GM23338 (cell line): ENCODE data around the gene MPRIP. TPM values are rescaled to one million over a fixed set of nuclear protein-coding genes. Genes with fewer than 3 reads are reported as not detected.

Experiments used
- ATAC-seq: fragments of 200-7000 bp; cut with Tn5 transposase; 3 replicates; pipeline ENCODE4 v1.9.1; 2020
- DNase-seq: peaks from one replicate; pipeline ENCODE4 v3.0.0-alpha.2; 2015; ENCODE audit warnings: low spot score
- H2AFZ ChIP-seq: fragments of 200-600 bp; sonication (generic); 2 replicates; pipeline ENCODE4 v1.8.0; 2016; ENCODE audit warnings: antibody characterized with exemption, mild to moderate bottlenecking, moderate library complexity
- H3F3A ChIP-seq: fragments of 200-600 bp; sonication (generic); replicated peaks from 2 replicates; pipeline ENCODE4 v1.8.0; 2017; ENCODE audit warnings: antibody characterized with exemption, mixed run types, low read depth
- H3K27ac ChIP-seq: fragments of 200-600 bp; sonication (generic); 2 replicates; pipeline ENCODE4 v1.6.1; 2016; ENCODE audit warnings: low read depth
- H3K27me3 ChIP-seq: fragments of 200-600 bp; sonication (generic); 2 replicates; pipeline ENCODE4 v1.8.0; 2016; ENCODE audit warnings: mild to moderate bottlenecking, mixed run types, moderate library complexity; ENCODE audit not compliant: insufficient read depth
- H3K36me3 ChIP-seq: fragments of 200-600 bp; sonication (generic); 2 replicates; pipeline ENCODE4 v1.8.0; 2016; ENCODE audit warnings: mild to moderate bottlenecking; ENCODE audit not compliant: insufficient read depth
- H3K4me1 ChIP-seq: fragments of 200-600 bp; sonication (generic); 2 replicates; pipeline ENCODE4 v1.8.0; 2016; ENCODE audit warnings: mild to moderate bottlenecking, moderate library complexity; ENCODE audit not compliant: insufficient read depth
- H3K4me2 ChIP-seq: fragments of 200-600 bp; sonication (generic); 2 replicates; pipeline ENCODE4 v1.7.1; 2017; ENCODE audit warnings: mixed run types
- H3K4me3 ChIP-seq: fragments of 200-600 bp; sonication (generic); 2 replicates; pipeline ENCODE4 v1.6.1; 2016; ENCODE audit warnings: mixed run types
- H3K79me2 ChIP-seq: fragments of 200-600 bp; sonication (generic); replicated peaks from 2 replicates; pipeline ENCODE4 v1.8.0; 2017; ENCODE audit warnings: mild to moderate bottlenecking; ENCODE audit not compliant: insufficient read depth
- H3K9me2 ChIP-seq: fragments of 200-600 bp; sonication (generic); 2 replicates; pipeline ENCODE4 v1.8.0; 2017; ENCODE audit not compliant: insufficient read depth
- H4K20me1 ChIP-seq: fragments of 200-600 bp; sonication (generic); replicated peaks from 2 replicates; pipeline ENCODE4 v1.8.0; 2017; ENCODE audit warnings: mild to moderate bottlenecking; ENCODE audit not compliant: insufficient read depth
- H3K27ac Mint-ChIP-seq: 2 replicates; pipeline ENCODE4 v1.8.0; 2020; ENCODE audit warnings: inconsistent platforms, mild to moderate bottlenecking, moderate library complexity, mixed read lengths
- H3K27me3 Mint-ChIP-seq: 3 replicates; pipeline ENCODE4 v1.8.0; 2022; ENCODE audit warnings: low read depth, mild to moderate bottlenecking, moderate library complexity, mixed read lengths, inconsistent platforms; ENCODE audit not compliant: insufficient read depth, poor library complexity
- H3K36me3 Mint-ChIP-seq: 3 replicates; pipeline ENCODE4 v1.8.0; 2021; ENCODE audit warnings: low read depth, mild to moderate bottlenecking, inconsistent platforms, moderate library complexity, mixed read lengths
- H3K4me1 Mint-ChIP-seq: 3 replicates; pipeline ENCODE4 v1.8.0; 2020; ENCODE audit warnings: mild to moderate bottlenecking, inconsistent platforms, mixed read lengths
- H3K4me3 Mint-ChIP-seq: 3 replicates; pipeline ENCODE4 v1.8.0; 2021; ENCODE audit warnings: moderate library complexity, mild to moderate bottlenecking, inconsistent platforms, mixed read lengths
- H3K9me3 Mint-ChIP-seq: 3 replicates; pipeline ENCODE4 v1.8.0; 2020; ENCODE audit warnings: moderate library complexity, mild to moderate bottlenecking, inconsistent platforms, mixed read lengths
- CREB1 ChIP-seq: fragments of 250-450 bp; sonication (Bioruptor Pico); IDR thresholded peaks from 2 replicates; pipeline ENCODE4 v1.5.0; 2020; ENCODE audit warnings: low read depth, mild to moderate bottlenecking, moderate library complexity
- EZH2 ChIP-seq: fragments of 200-600 bp; sonication (generic); IDR thresholded peaks from one replicate; pipeline ENCODE4 v1.8.0; 2017; ENCODE audit warnings: antibody characterized with exemption, mild to moderate bottlenecking, low read depth; ENCODE audit not compliant: unreplicated experiment
- JUNB ChIP-seq: IDR thresholded peaks from one replicate; pipeline ENCODE4 v1.6.1; 2016; ENCODE audit warnings: antibody characterized with exemption; ENCODE audit not compliant: unreplicated experiment
- NANOG ChIP-seq: IDR thresholded peaks from 2 replicates; pipeline ENCODE4 v1.6.1; 2016; ENCODE audit warnings: antibody characterized with exemption, borderline replicate concordance
- POLR2AphosphoS5 ChIP-seq: IDR thresholded peaks from 2 replicates; pipeline ENCODE4 v1.6.1; 2016; ENCODE audit warnings: antibody characterized with exemption, low read depth
- ZNF331 ChIP-seq: fragments of 250-450 bp; sonication (Bioruptor Pico); IDR thresholded peaks from 2 replicates; pipeline ENCODE4 v1.5.0; 2020; ENCODE audit warnings: low read depth, mild to moderate bottlenecking, moderate library complexity
- polyA plus RNA-seq: library from polyadenylated mRNA; unstranded; fragments of >200 nt; fragmentation: Nextera tagmentation; extraction: Ambion mirVana; gene quantifications from 2 replicates; pipeline ENCODE4 v1.2.1, GENCODE V29; 2016
- total RNA-seq: library from RNA; depleted of rRNA; stranded (reverse); fragments of >200 nt; shearing (Covaris generic); gene quantifications from 2 replicates; pipeline ENCODE4 v1.2.3, GENCODE V29; 2014
- TF ChIP-seq, protein P1 (sequence below): IDR thresholded peaks from 2 replicates; pipeline ENCODE4 v1.6.1; 2016; ENCODE audit warnings: antibody characterized with exemption
- TF ChIP-seq, protein P2 (sequence below): fragments of 250-450 bp; sonication (Bioruptor Pico); IDR thresholded peaks from 2 replicates; pipeline ENCODE4 v1.5.0; 2020; ENCODE audit warnings: mild to moderate bottlenecking, moderate library complexity
- TF ChIP-seq, protein P3 (sequence below), 2 experiments: fragments of 200-600 bp in 1 of 2; sonication (generic) in 1 of 2; conservative IDR thresholded peaks; 2 replicates each; pipeline versions ENCODE4 v1.5.1 to v1.6.1; 2016 to 2017; ENCODE audit warnings: antibody characterized with exemption in 2 of 2, low read depth in 2 of 2, mild to moderate bottlenecking in 2 of 2, moderate library complexity in 1 of 2
- TF ChIP-seq, protein P4 (sequence below): IDR thresholded peaks from one replicate; pipeline ENCODE4 v1.6.1; 2018; ENCODE audit warnings: antibody characterized with exemption; ENCODE audit not compliant: unreplicated experiment

The MPRIP gene
- total and polyA plus RNA-seq, 2 experiments from 2014 or later: 39.3 to 113 TPM

DNA sequence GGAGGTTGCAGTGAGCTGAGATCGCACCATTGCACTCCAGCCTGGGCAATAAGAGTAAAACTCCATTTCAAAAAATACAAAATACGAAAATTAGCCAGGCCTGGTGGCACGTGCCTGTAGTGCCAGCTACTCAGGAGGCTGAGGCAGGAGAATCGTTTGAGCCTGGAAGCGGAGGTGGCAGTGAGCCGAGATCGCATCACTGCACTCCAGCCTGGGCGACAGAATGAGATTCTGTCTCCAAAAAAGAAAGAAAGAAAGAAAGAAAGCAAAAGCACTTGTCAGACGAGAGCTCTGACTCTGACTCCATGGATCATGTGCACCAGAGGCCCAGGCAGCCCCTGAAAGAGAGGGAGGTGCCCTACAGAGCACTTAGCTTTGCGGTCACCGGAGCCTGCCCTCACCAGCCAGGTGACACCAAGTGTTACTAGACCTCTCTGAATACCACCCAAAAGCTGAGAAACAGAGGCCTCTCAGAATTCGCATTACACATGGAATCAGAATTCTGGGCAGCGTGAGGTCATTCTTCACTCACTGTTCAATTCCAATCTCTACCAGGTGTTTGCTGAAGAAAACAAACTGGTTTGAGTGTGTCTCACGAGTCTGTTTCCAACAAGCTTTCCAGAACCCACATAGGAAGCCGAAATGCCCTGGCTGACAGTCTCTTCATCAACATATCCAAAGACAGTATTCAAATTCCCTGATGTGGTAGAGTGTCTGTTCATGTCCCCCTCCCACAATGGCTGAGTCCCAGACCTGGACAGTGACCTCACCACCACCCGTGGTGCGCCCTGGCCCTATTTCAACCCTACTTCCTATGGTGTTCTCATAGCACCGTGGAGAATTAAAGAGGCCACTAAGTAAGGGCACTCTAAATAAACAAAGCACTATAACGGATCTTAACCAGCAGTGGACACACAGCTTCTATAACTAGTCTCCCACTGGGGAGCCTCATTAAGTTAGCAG, 193.2 kb downstream of the MPRIP start:
- Histone ChIP-seq H2AFZ (no peak overlapping the region), H3K79me2 (peaks cover 43% of the 10 kb centered on the region), H4K20me1 (peaks cover 11% of the 10 kb centered on the region; the same call in 1 of the 2 replicates), H3K4me2 (peak overlapping the region; percentile 78), H3F3A (0 out of 2 replicates have a peak, but pooled peaks cover 5% of the 10 kb centered on the region), H3K27me3 (no peaks in the 10 kb centered on the region), H3K36me3 (peaks cover 4% of the 10 kb centered on the region; the same call in 1 of the 2 replicates), H3K4me1 (peaks cover 10% of the 10 kb centered on the region), H3K9me2 (no peaks in the 10 kb centered on the region), H3K27ac (no peak overlapping the region), H3K4me3 (peak overlapping the region; percentile 98)
- Mint-ChIP-seq H3K27ac (no peak overlapping the region; the same call in 1 of the 2 replicates), H3K9me3 (no peaks in the 10 kb centered on the region), H3K4me1 (peaks cover 16% of the 10 kb centered on the region), H3K4me3 (peak overlapping the region; percentile 98), H3K27me3 (peaks cover 11% of the 10 kb centered on the region), H3K36me3 (peaks cover 14% of the 10 kb centered on the region)
- DNase-seq: no peak
- TF ChIP-seq, protein P1, sequence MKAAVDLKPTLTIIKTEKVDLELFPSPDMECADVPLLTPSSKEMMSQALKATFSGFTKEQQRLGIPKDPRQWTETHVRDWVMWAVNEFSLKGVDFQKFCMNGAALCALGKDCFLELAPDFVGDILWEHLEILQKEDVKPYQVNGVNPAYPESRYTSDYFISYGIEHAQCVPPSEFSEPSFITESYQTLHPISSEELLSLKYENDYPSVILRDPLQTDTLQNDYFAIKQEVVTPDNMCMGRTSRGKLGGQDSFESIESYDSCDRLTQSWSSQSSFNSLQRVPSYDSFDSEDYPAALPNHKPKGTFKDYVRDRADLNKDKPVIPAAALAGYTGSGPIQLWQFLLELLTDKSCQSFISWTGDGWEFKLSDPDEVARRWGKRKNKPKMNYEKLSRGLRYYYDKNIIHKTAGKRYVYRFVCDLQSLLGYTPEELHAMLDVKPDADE: no peak
- TF ChIP-seq, protein P2, sequence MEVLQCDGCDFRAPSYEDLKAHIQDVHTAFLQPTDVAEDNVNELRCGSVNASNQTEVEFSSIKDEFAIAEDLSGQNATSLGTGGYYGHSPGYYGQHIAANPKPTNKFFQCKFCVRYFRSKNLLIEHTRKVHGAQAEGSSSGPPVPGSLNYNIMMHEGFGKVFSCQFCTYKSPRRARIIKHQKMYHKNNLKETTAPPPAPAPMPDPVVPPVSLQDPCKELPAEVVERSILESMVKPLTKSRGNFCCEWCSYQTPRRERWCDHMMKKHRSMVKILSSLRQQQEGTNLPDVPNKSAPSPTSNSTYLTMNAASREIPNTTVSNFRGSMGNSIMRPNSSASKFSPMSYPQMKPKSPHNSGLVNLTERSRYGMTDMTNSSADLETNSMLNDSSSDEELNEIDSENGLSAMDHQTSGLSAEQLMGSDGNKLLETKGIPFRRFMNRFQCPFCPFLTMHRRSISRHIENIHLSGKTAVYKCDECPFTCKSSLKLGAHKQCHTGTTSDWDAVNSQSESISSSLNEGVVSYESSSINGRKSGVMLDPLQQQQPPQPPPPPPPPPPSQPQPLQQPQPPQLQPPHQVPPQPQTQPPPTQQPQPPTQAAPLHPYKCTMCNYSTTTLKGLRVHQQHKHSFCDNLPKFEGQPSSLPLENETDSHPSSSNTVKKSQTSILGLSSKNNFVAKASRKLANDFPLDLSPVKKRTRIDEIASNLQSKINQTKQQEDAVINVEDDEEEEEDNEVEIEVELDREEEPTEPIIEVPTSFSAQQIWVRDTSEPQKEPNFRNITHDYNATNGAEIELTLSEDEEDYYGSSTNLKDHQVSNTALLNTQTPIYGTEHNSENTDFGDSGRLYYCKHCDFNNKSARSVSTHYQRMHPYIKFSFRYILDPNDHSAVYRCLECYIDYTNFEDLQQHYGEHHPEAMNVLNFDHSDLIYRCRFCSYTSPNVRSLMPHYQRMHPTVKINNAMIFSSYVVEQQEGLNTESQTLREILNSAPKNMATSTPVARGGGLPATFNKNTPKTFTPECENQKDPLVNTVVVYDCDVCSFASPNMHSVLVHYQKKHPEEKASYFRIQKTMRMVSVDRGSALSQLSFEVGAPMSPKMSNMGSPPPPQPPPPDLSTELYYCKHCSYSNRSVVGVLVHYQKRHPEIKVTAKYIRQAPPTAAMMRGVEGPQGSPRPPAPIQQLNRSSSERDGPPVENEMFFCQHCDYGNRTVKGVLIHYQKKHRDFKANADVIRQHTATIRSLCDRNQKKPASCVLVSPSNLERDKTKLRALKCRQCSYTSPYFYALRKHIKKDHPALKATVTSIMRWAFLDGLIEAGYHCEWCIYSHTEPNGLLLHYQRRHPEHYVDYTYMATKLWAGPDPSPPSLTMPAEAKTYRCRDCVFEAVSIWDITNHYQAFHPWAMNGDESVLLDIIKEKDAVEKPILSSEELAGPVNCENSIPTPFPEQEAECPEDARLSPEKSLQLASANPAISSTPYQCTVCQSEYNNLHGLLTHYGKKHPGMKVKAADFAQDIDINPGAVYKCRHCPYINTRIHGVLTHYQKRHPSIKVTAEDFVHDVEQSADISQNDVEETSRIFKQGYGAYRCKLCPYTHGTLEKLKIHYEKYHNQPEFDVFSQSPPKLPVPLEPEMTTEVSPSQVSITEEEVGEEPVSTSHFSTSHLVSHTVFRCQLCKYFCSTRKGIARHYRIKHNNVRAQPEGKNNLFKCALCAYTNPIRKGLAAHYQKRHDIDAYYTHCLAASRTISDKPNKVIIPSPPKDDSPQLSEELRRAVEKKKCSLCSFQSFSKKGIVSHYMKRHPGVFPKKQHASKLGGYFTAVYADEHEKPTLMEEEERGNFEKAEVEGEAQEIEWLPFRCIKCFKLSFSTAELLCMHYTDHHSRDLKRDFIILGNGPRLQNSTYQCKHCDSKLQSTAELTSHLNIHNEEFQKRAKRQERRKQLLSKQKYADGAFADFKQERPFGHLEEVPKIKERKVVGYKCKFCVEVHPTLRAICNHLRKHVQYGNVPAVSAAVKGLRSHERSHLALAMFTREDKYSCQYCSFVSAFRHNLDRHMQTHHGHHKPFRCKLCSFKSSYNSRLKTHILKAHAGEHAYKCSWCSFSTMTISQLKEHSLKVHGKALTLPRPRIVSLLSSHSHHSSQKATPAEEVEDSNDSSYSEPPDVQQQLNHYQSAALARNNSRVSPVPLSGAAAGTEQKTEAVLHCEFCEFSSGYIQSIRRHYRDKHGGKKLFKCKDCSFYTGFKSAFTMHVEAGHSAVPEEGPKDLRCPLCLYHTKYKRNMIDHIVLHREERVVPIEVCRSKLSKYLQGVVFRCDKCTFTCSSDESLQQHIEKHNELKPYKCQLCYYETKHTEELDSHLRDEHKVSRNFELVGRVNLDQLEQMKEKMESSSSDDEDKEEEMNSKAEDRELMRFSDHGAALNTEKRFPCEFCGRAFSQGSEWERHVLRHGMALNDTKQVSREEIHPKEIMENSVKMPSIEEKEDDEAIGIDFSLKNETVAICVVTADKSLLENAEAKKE (CRISPR knock-in tag): no peak
- TF ChIP-seq NANOG: no peak
- TF ChIP-seq ZNF331: no peak
- no peak for TF ChIP-seq EZH2
- TF ChIP-seq POLR2AphosphoS5: no peak
- TF ChIP-seq, protein P3, sequence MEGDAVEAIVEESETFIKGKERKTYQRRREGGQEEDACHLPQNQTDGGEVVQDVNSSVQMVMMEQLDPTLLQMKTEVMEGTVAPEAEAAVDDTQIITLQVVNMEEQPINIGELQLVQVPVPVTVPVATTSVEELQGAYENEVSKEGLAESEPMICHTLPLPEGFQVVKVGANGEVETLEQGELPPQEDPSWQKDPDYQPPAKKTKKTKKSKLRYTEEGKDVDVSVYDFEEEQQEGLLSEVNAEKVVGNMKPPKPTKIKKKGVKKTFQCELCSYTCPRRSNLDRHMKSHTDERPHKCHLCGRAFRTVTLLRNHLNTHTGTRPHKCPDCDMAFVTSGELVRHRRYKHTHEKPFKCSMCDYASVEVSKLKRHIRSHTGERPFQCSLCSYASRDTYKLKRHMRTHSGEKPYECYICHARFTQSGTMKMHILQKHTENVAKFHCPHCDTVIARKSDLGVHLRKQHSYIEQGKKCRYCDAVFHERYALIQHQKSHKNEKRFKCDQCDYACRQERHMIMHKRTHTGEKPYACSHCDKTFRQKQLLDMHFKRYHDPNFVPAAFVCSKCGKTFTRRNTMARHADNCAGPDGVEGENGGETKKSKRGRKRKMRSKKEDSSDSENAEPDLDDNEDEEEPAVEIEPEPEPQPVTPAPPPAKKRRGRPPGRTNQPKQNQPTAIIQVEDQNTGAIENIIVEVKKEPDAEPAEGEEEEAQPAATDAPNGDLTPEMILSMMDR (conservative IDR thresholded peaks at IDR 0.05; ENCODE audit: low read depth in 2 of 2): no peak
- TF ChIP-seq CREB1 (CRISPR knock-in tag): no peak
- TF ChIP-seq, protein P4, sequence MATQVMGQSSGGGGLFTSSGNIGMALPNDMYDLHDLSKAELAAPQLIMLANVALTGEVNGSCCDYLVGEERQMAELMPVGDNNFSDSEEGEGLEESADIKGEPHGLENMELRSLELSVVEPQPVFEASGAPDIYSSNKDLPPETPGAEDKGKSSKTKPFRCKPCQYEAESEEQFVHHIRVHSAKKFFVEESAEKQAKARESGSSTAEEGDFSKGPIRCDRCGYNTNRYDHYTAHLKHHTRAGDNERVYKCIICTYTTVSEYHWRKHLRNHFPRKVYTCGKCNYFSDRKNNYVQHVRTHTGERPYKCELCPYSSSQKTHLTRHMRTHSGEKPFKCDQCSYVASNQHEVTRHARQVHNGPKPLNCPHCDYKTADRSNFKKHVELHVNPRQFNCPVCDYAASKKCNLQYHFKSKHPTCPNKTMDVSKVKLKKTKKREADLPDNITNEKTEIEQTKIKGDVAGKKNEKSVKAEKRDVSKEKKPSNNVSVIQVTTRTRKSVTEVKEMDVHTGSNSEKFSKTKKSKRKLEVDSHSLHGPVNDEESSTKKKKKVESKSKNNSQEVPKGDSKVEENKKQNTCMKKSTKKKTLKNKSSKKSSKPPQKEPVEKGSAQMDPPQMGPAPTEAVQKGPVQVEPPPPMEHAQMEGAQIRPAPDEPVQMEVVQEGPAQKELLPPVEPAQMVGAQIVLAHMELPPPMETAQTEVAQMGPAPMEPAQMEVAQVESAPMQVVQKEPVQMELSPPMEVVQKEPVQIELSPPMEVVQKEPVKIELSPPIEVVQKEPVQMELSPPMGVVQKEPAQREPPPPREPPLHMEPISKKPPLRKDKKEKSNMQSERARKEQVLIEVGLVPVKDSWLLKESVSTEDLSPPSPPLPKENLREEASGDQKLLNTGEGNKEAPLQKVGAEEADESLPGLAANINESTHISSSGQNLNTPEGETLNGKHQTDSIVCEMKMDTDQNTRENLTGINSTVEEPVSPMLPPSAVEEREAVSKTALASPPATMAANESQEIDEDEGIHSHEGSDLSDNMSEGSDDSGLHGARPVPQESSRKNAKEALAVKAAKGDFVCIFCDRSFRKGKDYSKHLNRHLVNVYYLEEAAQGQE: no peak
- no peak for TF ChIP-seq JUNB
- no peak for ATAC-seq
